HG02759 (cell line): ENCODE data around the gene OCRL.
A peak's percentile ranks its signal among the peaks of the same experiment; 100 is the strongest.

Experiments
- ATAC-seq: cut with Tn5 transposase; IDR thresholded peaks from one replicate; pipeline ENCODE4 v1.9.1; 2021; ENCODE audit warnings: mild to moderate bottlenecking, moderate library complexity; ENCODE audit not compliant: unreplicated experiment

OCRL gene

GRCh38 chrX:129632443-129632842 is 92.4 kb downstream of the OCRL start:
- ATAC-seq: no peak

GRCh38 chrX:129634541-129634940 is 94.5 kb downstream of the OCRL start:
- no peak for ATAC-seq

- no peak for ATAC-seq
These were observed 96.2 kb downstream of the OCRL start for GRCh38 chrX:129636175-129636681.

GRCh38 chrX:129637217-129638109 is 97.4 kb downstream of the OCRL start:
- ATAC-seq: peak; percentile 81

GRCh38 chrX:129638917-129639316 is 98.9 kb downstream of the OCRL start:
- ATAC-seq: no peak

GRCh38 chrX:129640737-129641136 is 100.7 kb downstream of the OCRL start:
- no peak for ATAC-seq

- ATAC-seq: no peak
These were observed 101.4 kb downstream of the OCRL start for GRCh38 chrX:129641469-129641868.

GRCh38 chrX:129641941-129642340 is 101.9 kb downstream of the OCRL start:
- no peak for ATAC-seq
